ENCODE measurements around the gene LY9.

GRCh38 chr1:160836981-160837557 is 41.1 kb downstream of the LY9 start:
- TF ChIP-seq CTCF (IDR thresholded peaks at IDR 0.05), result no peak
- TF ChIP-seq ZFX (IDR thresholded peaks at IDR 0.05; ENCODE audit: borderline replicate concordance), result no peak
